Spleen (tissue), 7 donors: ENCODE measurements around the gene EPB41.

ENCODE experiments used
- CTCF ChIP-seq, 11 experiments: fragments of 200-600 bp in 7 of 11; fragments of 450-650 bp in 4 of 11; sonication (generic) in 4 of 11; IDR thresholded peaks in 8 of 11; conservative IDR thresholded peaks in 3 of 11; 1 replicate in 7 of 11; 2 replicates in 4 of 11; pipeline versions ENCODE4 v1.4.0 to v1.8.0; 2016 to 2021; ENCODE audit warnings: antibody characterized with exemption in 11 of 11, inconsistent platforms in 4 of 11, mild to moderate bottlenecking in 1 of 11
- POLR2A ChIP-seq, 3 donors: fragments of 450-650 bp; IDR thresholded peaks; one replicate each; pipeline ENCODE4 v1.5.1; 2017; ENCODE audit warnings: antibody characterized with exemption in 3 of 3, mild to moderate bottlenecking in 1 of 3
- donor health status: DM: no; HTN: no; CAD: no; lungs with moderate emphysema.
- donor health status: DM: no; HTN: no; CAD: no.
- donor health status: DM: no; HTN: no; CAD: no.

GRCh38 chr1:28894785-28895184 is 19.6 kb upstream of the EPB41 start:
- TF ChIP-seq CTCF (IDR thresholded peaks at IDR 0.05 in 8 of 11, conservative IDR thresholded peaks at IDR 0.05 in 3 of 11) (no peak), POLR2A (IDR thresholded peaks at IDR 0.05) (no peak)
